WTC11 (cell line): ENCODE data around the gene FMN2. TPM values are rescaled to one million over a fixed set of nuclear protein-coding genes. Genes with fewer than 3 reads are reported as not detected.

ENCODE experiments used
- ATAC-seq: fragments of 200-7000 bp; cut with Tn5 transposase; 2 replicates; pipeline ENCODE4 v1.10.0; 2021; ENCODE audit warnings: mild to moderate bottlenecking, moderate library complexity
- CTCF ChIA-PET: fragments of 300-600 bp; sonication (Branson Sonifier 250); formaldehyde crosslinking; loops from one replicate; lab custom pipeline; 2021; ENCODE audit warnings: antibody characterized with exemption; lab: Charles Lee
- POLR2A ChIA-PET: fragments of 350-600 bp; sonication (Branson Sonifier 250); formaldehyde crosslinking; loops from one replicate; lab custom pipeline; 2021; ENCODE audit warnings: antibody characterized with exemption; lab: Charles Lee
- DNase-seq: peaks from one replicate; pipeline ENCODE4 v3.0.0; 2021; ENCODE audit warnings: low spot score
- H3K27ac Mint-ChIP-seq: 2 replicates; pipeline ENCODE4 v1.8.0; 2021; ENCODE audit warnings: mixed read lengths
- H3K27me3 Mint-ChIP-seq: 2 replicates; pipeline ENCODE4 v1.8.0; 2021; ENCODE audit warnings: low read depth, mild to moderate bottlenecking, moderate library complexity, mixed read lengths
- H3K36me3 Mint-ChIP-seq: 2 replicates; pipeline ENCODE4 v1.8.0; 2021; ENCODE audit warnings: mixed read lengths
- H3K4me1 Mint-ChIP-seq: 2 replicates; pipeline ENCODE4 v1.8.0; 2022; ENCODE audit warnings: mixed read lengths
- H3K4me3 Mint-ChIP-seq: 2 replicates; pipeline ENCODE4 v1.8.0; 2021; ENCODE audit warnings: mild to moderate bottlenecking, moderate library complexity, mixed read lengths
- H3K9me3 Mint-ChIP-seq: 2 replicates; pipeline ENCODE4 v1.8.0; 2021; ENCODE audit warnings: mixed read lengths
- CTCF ChIP-seq: fragments of 200-600 bp; IDR thresholded peaks from 2 replicates; pipeline ENCODE4 v1.8.0; 2022; ENCODE audit warnings: antibody characterized with exemption
- E2F4 ChIP-seq: sonication (generic); formaldehyde crosslinking; IDR thresholded peaks from 2 replicates; pipeline ENCODE4 v1.8.1; 2022; ENCODE audit warnings: low read depth, mild to moderate bottlenecking, moderate library complexity, missing genetic modification reagents, borderline replicate concordance
- E2F5 ChIP-seq: sonication (generic); formaldehyde crosslinking; IDR thresholded peaks from 2 replicates; pipeline ENCODE4 v1.8.1; 2022; ENCODE audit warnings: mild to moderate bottlenecking, moderate library complexity, missing genetic modification reagents
- ELF4 ChIP-seq: sonication (generic); formaldehyde crosslinking; IDR thresholded peaks from 2 replicates; pipeline ENCODE4 v1.8.1; 2022; ENCODE audit warnings: low read depth, mild to moderate bottlenecking, moderate library complexity, missing genetic modification reagents
- ESRRA ChIP-seq: sonication (generic); formaldehyde crosslinking; IDR thresholded peaks from 2 replicates; pipeline ENCODE4 v1.8.1; 2022; ENCODE audit warnings: mild to moderate bottlenecking, missing genetic modification reagents, borderline replicate concordance
- ETV6 ChIP-seq: sonication (generic); formaldehyde crosslinking; IDR thresholded peaks from 2 replicates; pipeline ENCODE4 v1.8.1; 2022; ENCODE audit warnings: mild to moderate bottlenecking, missing genetic modification reagents
- FOXJ3 ChIP-seq: sonication (generic); formaldehyde crosslinking; IDR thresholded peaks from 2 replicates; pipeline ENCODE4 v1.9.0; 2021; ENCODE audit warnings: missing genetic modification reagents, mild to moderate bottlenecking, borderline replicate concordance
- JAZF1 ChIP-seq: fragments of 250-450 bp; sonication (Bioruptor Pico); IDR thresholded peaks from 2 replicates; pipeline ENCODE4 v1.9.0; 2021; ENCODE audit warnings: moderate library complexity, mild to moderate bottlenecking, inconsistent platforms
- TCF7 ChIP-seq: sonication (generic); formaldehyde crosslinking; IDR thresholded peaks from 2 replicates; pipeline ENCODE4 v1.8.0; 2022; ENCODE audit warnings: mild to moderate bottlenecking, low read depth, missing genetic modification reagents, moderate library complexity
- total RNA-seq: library from RNA; stranded (reverse); gene quantifications from 3 replicates; pipeline ENCODE4 v1.2.3, GENCODE V29; 2021
- TF ChIP-seq, protein P1 (sequence below): sonication (generic); formaldehyde crosslinking; IDR thresholded peaks from 2 replicates; pipeline ENCODE4 v1.8.1; 2023; ENCODE audit warnings: mild to moderate bottlenecking, missing genetic modification reagents

Gene FMN2
- total RNA-seq, 1 experiment from 2014 or later, result 1.8 TPM

- ChIA-PET POLR2A (no interaction called here), CTCF (interaction anchor here (1.9 kb wide), 1 partner anchor 161 kb away, joined by 9 read pairs; no protein-coding TSS in a partner anchor)
- peaks cover 15% of the 10 kb centered on the region for H3K4me1 Mint-ChIP-seq
- no peaks in the 10 kb centered on the region for H3K9me3 Mint-ChIP-seq
- no peak for TF ChIP-seq FOXJ3 (CRISPR knock-in tag)
- H3K27ac Mint-ChIP-seq, result no peak overlapping the region
- no peak for ATAC-seq
- DNase-seq, result no peak
- H3K4me3 Mint-ChIP-seq, result no peak overlapping the region
- H3K36me3 Mint-ChIP-seq, result no peaks in the 10 kb centered on the region
- no peaks in the 10 kb centered on the region for H3K27me3 Mint-ChIP-seq
Observed at GRCh38 chr1:240188139-240188538, 96.5 kb downstream of the FMN2 start.

DNA sequence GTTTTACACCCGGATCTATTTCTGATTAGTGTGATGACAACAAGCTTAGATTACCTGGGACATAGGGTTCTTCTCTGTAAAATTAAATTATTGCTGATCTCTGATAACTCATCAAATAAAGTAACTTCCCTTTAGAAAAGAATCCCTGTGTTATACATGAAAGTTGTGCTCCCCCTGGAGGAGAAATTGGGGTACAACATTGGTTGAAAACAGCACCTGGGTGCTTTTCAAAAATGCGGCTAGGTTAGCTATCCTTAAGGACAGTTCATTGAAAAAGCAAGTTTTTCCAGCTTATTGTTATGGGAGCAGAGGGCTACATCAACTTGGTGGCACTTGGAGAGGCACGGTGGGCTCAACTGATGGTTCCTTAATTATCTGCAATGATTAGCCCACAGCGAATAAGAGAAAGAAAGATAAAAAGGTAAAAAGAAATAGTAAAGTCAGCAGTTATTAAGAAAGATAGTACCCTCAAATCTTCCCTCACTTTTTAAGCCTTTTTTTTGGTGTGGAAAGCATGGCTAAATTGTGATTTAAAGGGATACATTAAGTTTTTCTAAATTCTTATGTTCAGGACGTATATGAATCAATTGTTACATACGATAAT lies 97.8 kb downstream of the FMN2 start:
- H3K9me3 Mint-ChIP-seq, result no peaks in the 10 kb centered on the region
- CTCF ChIA-PET, result interaction anchor here (0.6 to 1.9 kb wide), 15 partner anchors 9 to 543 kb away, joined by 3 to 15 read pairs (median 3); no protein-coding TSS in a partner anchor
- H3K27ac Mint-ChIP-seq, result no peak overlapping the region
- peaks cover 15% of the 10 kb centered on the region for H3K4me1 Mint-ChIP-seq
- no peak for TF ChIP-seq JAZF1 (CRISPR knock-in tag)
- peak; percentile 58 for TF ChIP-seq CTCF
- TF ChIP-seq E2F4 (CRISPR knock-in tag), result no peak
- no peak for TF ChIP-seq ESRRA
- no peak for TF ChIP-seq ETV6 (CRISPR knock-in tag)
- POLR2A ChIA-PET, result no interaction called here
- ATAC-seq (peak; percentile 66), DNase-seq (peak; percentile 38)
- no peaks in the 10 kb centered on the region for H3K27me3 Mint-ChIP-seq
- no peak overlapping the region for H3K4me3 Mint-ChIP-seq
- no peaks in the 10 kb centered on the region for H3K36me3 Mint-ChIP-seq

DNA sequence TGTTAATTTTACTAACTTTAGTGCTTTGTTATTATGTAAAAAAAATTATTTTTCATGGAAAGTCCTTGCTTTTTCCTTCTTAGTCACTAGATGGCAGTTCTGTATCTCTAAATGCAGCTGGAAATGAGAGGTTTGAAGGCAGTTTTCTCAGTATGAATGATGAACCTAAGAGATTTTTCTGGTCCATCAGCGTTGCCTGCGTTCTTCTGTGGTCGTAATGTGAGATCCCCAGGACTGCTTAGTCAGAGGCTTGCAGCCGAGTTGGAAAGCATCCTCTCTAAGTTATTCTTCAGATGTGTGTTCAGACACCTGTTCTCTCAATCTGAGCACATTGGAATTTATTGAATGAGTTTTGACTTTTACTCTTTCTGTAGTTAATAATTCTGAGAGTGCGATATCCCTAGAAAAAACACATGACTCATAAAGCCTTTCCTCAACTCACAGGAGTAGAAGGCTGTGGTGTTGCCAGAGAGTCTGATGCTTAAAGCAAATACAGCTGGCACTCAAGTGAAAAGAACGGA lies 99.3 kb downstream of the FMN2 start:
- ATAC-seq, result peak; percentile 67
- POLR2A ChIA-PET, result interaction anchor here (0.6 kb wide), 1 partner anchor 328 kb away, joined by 4 read pairs; no protein-coding TSS in a partner anchor
- H3K9me3 Mint-ChIP-seq, result no peaks in the 10 kb centered on the region
- no peak overlapping the region for H3K4me3 Mint-ChIP-seq
- CTCF ChIA-PET, result interaction anchor here (0.6 to 1.0 kb wide), 4 partner anchors 163 to 500 kb away, joined by 3 to 4 read pairs (median 4); no protein-coding TSS in a partner anchor
- TF ChIP-seq CTCF, result 0 out of 2 replicates have a peak, but pooled peaks have one; percentile 25
- TF ChIP-seq, protein P1, sequence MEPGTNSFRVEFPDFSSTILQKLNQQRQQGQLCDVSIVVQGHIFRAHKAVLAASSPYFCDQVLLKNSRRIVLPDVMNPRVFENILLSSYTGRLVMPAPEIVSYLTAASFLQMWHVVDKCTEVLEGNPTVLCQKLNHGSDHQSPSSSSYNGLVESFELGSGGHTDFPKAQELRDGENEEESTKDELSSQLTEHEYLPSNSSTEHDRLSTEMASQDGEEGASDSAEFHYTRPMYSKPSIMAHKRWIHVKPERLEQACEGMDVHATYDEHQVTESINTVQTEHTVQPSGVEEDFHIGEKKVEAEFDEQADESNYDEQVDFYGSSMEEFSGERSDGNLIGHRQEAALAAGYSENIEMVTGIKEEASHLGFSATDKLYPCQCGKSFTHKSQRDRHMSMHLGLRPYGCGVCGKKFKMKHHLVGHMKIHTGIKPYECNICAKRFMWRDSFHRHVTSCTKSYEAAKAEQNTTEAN (CRISPR knock-in tag), result no peak
- H3K27me3 Mint-ChIP-seq, result no peaks in the 10 kb centered on the region
- no peak overlapping the region for H3K27ac Mint-ChIP-seq
- no peaks in the 10 kb centered on the region for H3K36me3 Mint-ChIP-seq
- H3K4me1 Mint-ChIP-seq, result peaks cover 8% of the 10 kb centered on the region; the same call in 1 of the 2 replicates
- no peak for DNase-seq

DNA sequence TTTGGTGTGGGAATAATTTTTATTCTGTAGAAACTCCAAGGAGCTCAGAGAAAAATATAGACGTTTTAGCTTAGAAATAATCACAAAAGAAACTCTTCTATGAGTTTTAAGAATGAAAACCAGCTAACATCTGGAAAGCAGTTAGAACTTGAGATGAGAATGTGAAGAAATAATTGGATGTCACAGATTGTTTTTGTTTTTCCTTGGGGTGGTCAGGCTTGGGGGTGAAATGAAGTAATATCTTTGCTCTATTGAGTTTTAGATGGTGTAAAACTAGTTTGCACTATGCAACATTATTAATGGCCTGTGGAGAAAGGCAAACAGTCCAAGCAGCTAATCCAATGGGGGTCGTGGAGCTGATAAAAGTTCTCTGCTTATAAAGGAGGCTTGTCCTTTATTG lies 101.2 kb downstream of the FMN2 start:
- H3K4me3 Mint-ChIP-seq, result no peak overlapping the region
- no peak for TF ChIP-seq E2F5 (CRISPR knock-in tag)
- TF ChIP-seq ESRRA, result no peak
- no peak for TF ChIP-seq TCF7
- TF ChIP-seq ELF4 (CRISPR knock-in tag), result no peak
- TF ChIP-seq JAZF1 (CRISPR knock-in tag), result no peak
- TF ChIP-seq, all 79 proteins: peak for 0
- Mint-ChIP-seq H3K36me3 (no peaks in the 10 kb centered on the region), H3K27me3 (no peaks in the 10 kb centered on the region), H3K9me3 (no peaks in the 10 kb centered on the region), H3K4me1 (peaks cover 5% of the 10 kb centered on the region; the same call in 1 of the 2 replicates), H3K27ac (no peak overlapping the region)
- CTCF ChIA-PET, result interaction anchor here (0.7 kb wide), 1 partner anchor 539 kb away, joined by 3 read pairs; no protein-coding TSS in a partner anchor
- POLR2A ChIA-PET, result no interaction called here
- DNase-seq (no peak), ATAC-seq (no peak)
